ENCODE results near the gene CCSER1. TPM values are rescaled to one million over a fixed set of nuclear protein-coding genes. Genes with fewer than 3 reads are reported as not detected.

Gene CCSER1
- total RNA-seq, 1 experiment from 2014 or later: 0.05 TPM

GRCh38 chr4:90844241-90844640, 717.0 kb downstream of the CCSER1 start:
- in situ Hi-C loops (cut with HindIII; ENCODE audit: low pct_unique_long_range_greater_than_20kb, low sequenced_read_pairs): no loop called here
- Histone ChIP-seq H3K4me1 (ENCODE audit: control insufficient read depth, insufficient read depth, low read length) (no peaks in the 10 kb centered on the region; the same call in 1 of the 2 replicates), H3K9me3 (ENCODE audit: control insufficient read depth, insufficient read depth, low read depth, low read length) (no peaks in the 10 kb centered on the region), H3K27me3 (ENCODE audit: control insufficient read depth, insufficient read depth, low read length) (no peaks in the 10 kb centered on the region), H3K27ac (ENCODE audit: low read length) (no peak overlapping the region), H3K4me3 (ENCODE audit: low read depth in 2 of 2, low read length in 2 of 2) (no peak overlapping the region), H3K36me3 (ENCODE audit: control insufficient read depth, insufficient read depth, low read length) (no peaks in the 10 kb centered on the region)
- no peak for TF ChIP-seq REST (IDR thresholded peaks at IDR 0.05; ENCODE audit: insufficient read depth in 1 of 2, low read depth in 2 of 2, low read length in 1 of 2)
- no peak for TF ChIP-seq TCF7L2 (IDR thresholded peaks at IDR 0.05; ENCODE audit: low read depth, low read length)
- TF ChIP-seq SIN3A (IDR thresholded peaks at IDR 0.05; ENCODE audit: borderline replicate concordance, insufficient read depth, low read depth, low read length): no peak
- no peak for TF ChIP-seq CTCF (IDR thresholded peaks at IDR 0.05)
- TF ChIP-seq POLR2AphosphoS5 (IDR thresholded peaks at IDR 0.05; ENCODE audit: low read depth, low read length): no peak
- intact Hi-C loops (cut with micrococcal nuclease; ENCODE audit: unreplicated experiment): no loop called here
- no TSS peak for BruUV-seq (replicated peaks)
- CTCF ChIA-PET: no interaction called here
- POLR2A ChIA-PET: no interaction called here
- no peak for ATAC-seq
- DNase-seq (ENCODE audit: low read depth, low spot score): no peak

GRCh38 chr4:90845777-90846176, 718.6 kb downstream of the CCSER1 start:
- intact Hi-C loops (cut with micrococcal nuclease; ENCODE audit: unreplicated experiment) (no loop called here), in situ Hi-C loops (cut with HindIII; ENCODE audit: low pct_unique_long_range_greater_than_20kb, low sequenced_read_pairs) (no loop called here)
- no peaks in the 10 kb centered on the region for H3K36me3 ChIP-seq (ENCODE audit: control insufficient read depth, insufficient read depth, low read length)
- no peak overlapping the region for H3K4me3 ChIP-seq (ENCODE audit: low read depth in 2 of 2, low read length in 2 of 2)
- ChIA-PET POLR2A (no interaction called here), CTCF (no interaction called here)
- ATAC-seq: no peak
- H3K9me3 ChIP-seq (ENCODE audit: control insufficient read depth, insufficient read depth, low read depth, low read length): no peaks in the 10 kb centered on the region
- TF ChIP-seq POLR2AphosphoS5 (IDR thresholded peaks at IDR 0.05; ENCODE audit: low read depth, low read length): no peak
- TF ChIP-seq REST (IDR thresholded peaks at IDR 0.05; ENCODE audit: insufficient read depth in 1 of 2, low read depth in 2 of 2, low read length in 1 of 2): no peak
- BruUV-seq (replicated peaks): no TSS peak
- no peaks in the 10 kb centered on the region for H3K27me3 ChIP-seq (ENCODE audit: control insufficient read depth, insufficient read depth, low read length)
- DNase-seq (ENCODE audit: low read depth, low spot score): no peak
- no peaks in the 10 kb centered on the region; the same call in 1 of the 2 replicates for H3K4me1 ChIP-seq (ENCODE audit: control insufficient read depth, insufficient read depth, low read length)
- no peak overlapping the region for H3K27ac ChIP-seq (ENCODE audit: low read length)
